ENCODE data around the gene CENPE. TPM values are rescaled to one million over a fixed set of nuclear protein-coding genes. Genes with fewer than 3 reads are reported as not detected.

Gene CENPE
- total and polyA plus RNA-seq, 2 of the 8 experiments (the other 6 are each of a cell fraction or from before 2014, with no cell fraction given) = 2.1 to 49.0 TPM

- TF ChIP-seq RNF2 (IDR thresholded peaks at IDR 0.05; ENCODE audit: borderline replicate concordance, low read depth, low read length, missing control alignments, poor library complexity, severe bottlenecking) (no peak), SAP30 (IDR thresholded peaks at IDR 0.05; ENCODE audit: insufficient read depth, insufficient replicate concordance, low read length) (no peak), TAF7 (optimal IDR thresholded peaks at IDR 0.05; ENCODE audit: borderline replicate concordance, low read depth, low read length) (no peak), JUND (IDR thresholded peaks at IDR 0.05; ENCODE audit: low read length) (no peak), EZH2 (IDR thresholded peaks at IDR 0.05; ENCODE audit: low read depth, low read length, severe bottlenecking) (no peak), TAF1 (IDR thresholded peaks at IDR 0.05; ENCODE audit: low read depth, low read length) (no peak), BACH1 (IDR thresholded peaks at IDR 0.05; ENCODE audit: low read length) (no peak)
These were observed 122.7 kb downstream of the CENPE start (continued) for GRCh38 chr4:103075435-103075893.

Measured in H1 (cell line).